Activated naive CD4-positive, alpha-beta T cell treated with anti-CD3 and anti-CD28 coated beads, Interleukin-2, amount 50 U/mL, for 72 hours (primary cell): Measurements from ENCODE around the gene CORIN. TPM values are rescaled to one million over a fixed set of nuclear protein-coding genes. Genes with fewer than 3 reads are reported as not detected.
"Not testable (repeated sequence)": the region's sequence is repeated elsewhere in the genome, so short reads cannot be mapped to it uniquely, and the experiment has no call there.

Source experiments
- ATAC-seq, 2 donors: fragments of 150-1000 bp; cut with Tn5 transposase; 2 replicates each; pipeline ENCODE4 v1.10.0; 2021; ENCODE audit warnings: mild to moderate bottlenecking in 2 of 2, moderate library complexity in 2 of 2
- DNase-seq, 2 donors: peaks; one replicate each; pipeline ENCODE4 v3.0.0; 2021 to 2022; ENCODE audit warnings: low spot score in 2 of 2
- H3K27ac Mint-ChIP-seq, 2 donors: one replicate each; pipeline ENCODE4 v1.8.0; 2022; ENCODE audit warnings: mild to moderate bottlenecking in 2 of 2, mixed read lengths in 2 of 2
- H3K36me3 Mint-ChIP-seq, 2 donors: one replicate each; pipeline ENCODE4 v1.8.0; 2022; ENCODE audit warnings: mixed read lengths in 2 of 2
- H3K9me3 Mint-ChIP-seq, 2 donors: one replicate each; pipeline ENCODE4 v1.8.0; 2022; ENCODE audit warnings: mixed read lengths in 2 of 2
- total RNA-seq, 2 donors: library from RNA; stranded (reverse); gene quantifications; one replicate each; pipeline ENCODE4 v1.2.3, GENCODE V29; 2022

The CORIN gene
- total RNA-seq, 2 donors from 2014 or later = 0.05 to 0.21 TPM

DNA sequence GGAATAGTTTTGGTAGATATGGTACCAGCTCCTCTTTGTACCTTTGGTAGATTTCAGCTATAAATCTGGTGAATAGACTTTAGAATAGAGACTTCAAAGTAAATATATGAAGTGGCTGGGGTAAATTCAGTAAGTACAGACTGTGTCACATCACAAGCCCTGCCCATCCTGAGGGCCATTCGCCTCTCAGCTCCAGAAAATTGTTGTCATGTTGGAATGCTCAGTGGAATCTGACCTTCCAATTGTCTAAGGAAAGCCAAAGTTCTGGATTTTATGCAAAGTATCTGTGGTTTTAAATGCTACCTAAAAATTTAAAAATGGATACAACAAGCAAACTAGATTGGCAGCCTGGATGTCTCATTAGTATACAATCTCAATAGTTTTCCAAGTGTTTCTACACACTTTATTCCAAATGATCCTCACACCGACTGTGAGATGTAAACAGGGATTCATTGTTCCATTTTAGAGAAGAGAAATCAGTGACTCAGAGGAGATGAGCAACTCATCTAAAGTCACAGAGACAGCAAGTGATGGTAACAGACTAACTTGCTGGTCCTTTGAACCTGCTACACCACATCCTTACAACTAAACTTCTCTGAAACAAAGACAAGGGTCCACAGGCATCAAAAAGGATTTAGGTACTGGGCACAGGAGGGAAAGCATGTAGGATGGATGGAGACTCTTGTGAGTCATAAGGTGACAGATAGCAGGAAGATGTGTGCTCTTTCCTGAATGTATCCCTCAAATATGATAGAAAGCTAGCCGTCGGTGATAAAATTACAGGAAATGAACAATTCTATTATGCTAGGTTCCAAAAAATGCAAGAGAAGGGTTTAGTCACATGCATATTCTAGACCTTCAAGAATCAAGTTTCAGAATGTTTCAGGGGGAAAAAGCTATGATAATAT lies 225.5 kb downstream of the CORIN start:
- no peak for DNase-seq
- Mint-ChIP-seq H3K9me3 (no peaks in the 10 kb centered on the region), H3K27ac (no peak overlapping the region), H3K36me3 (no peaks in the 10 kb centered on the region)
- ATAC-seq = no peak

DNA sequence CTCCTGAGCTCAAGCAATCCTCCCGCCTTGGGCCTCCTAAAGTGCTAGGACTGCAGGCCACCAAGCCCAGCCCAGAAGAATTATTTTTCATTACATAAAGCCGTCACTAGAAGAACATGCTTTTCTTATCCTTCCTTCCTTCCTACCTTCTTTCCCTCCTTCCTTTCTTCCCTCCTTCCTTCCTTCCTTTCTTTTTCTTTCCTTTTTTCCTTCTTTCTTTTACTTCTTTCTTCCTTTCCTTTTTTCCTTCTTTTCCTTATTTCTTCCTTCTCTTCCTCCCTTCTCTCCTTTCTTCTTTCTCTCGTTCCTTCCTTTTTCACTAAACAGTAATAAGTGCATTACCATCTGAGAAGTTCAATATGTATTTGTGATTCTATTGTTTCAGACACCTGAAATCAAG lies 231.4 kb downstream of the CORIN start:
- ATAC-seq (no peak), DNase-seq (no peak)
- Mint-ChIP-seq H3K27ac (no peak overlapping the region), H3K9me3 (no peaks in the 10 kb centered on the region), H3K36me3 (no peaks in the 10 kb centered on the region)

- no peak for ATAC-seq
- Mint-ChIP-seq H3K27ac (no peak overlapping the region), H3K9me3 (no peaks in the 10 kb centered on the region), H3K36me3 (no peaks in the 10 kb centered on the region)
- DNase-seq = no peak
These were observed 239.0 kb downstream of the CORIN start for GRCh38 chr4:47598896-47599295.

GRCh38 chr4:47598320-47598719 lies 239.5 kb downstream of the CORIN start:
- no peak for DNase-seq
- Mint-ChIP-seq H3K27ac (no peak overlapping the region), H3K36me3 (no peaks in the 10 kb centered on the region), H3K9me3 (no peaks in the 10 kb centered on the region)
- no peak for ATAC-seq

DNA sequence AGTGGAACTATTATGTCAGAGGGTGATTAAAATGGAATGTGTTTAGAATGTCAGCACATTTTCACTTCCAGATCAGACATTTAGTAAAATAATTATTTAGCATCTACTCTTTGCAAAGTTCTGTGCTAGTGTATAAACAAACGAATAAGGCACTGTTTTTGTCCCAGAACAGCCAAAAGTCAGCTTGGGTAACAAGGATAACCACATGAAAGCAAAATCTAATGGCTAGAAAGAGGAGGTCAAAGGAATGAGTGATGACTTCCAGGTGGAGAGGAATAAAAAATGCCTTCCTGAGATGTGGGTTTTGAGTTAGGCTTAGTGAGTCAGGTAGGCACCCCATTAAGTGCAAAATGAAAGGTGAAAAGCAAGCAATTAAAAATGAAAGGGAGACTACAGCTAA lies 240.2 kb downstream of the CORIN start:
- Mint-ChIP-seq H3K27ac (no peak overlapping the region), H3K9me3 (no peaks in the 10 kb centered on the region), H3K36me3 (no peaks in the 10 kb centered on the region)
- no peak for ATAC-seq
- no peak for DNase-seq

DNA sequence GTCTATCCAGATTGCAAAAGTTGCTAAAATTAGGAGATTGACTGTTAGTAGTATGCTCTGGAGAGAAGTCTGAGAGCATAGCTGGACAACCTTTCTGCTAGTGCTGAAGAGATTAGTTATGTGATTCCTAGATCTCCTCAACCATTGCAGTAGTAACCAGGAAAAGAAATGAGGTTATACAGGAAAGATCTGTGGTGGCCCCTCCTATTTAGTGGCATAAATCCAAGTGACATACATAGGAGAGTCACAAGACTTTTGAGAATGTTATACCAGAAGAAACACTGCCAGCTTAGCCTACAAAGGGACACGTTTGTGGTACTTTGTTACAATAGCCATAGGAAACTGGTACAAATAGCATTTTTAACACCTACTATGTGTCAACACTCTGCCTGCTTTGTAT lies 247.5 kb downstream of the CORIN start:
- Mint-ChIP-seq H3K36me3 (peaks cover 0 to 22% of the 10 kb centered on the region in 2 donors), H3K9me3 (peaks cover 0 to 5% of the 10 kb centered on the region in 2 donors), H3K27ac (no peak overlapping the region)
- no peak for DNase-seq
- no peak for ATAC-seq

- ATAC-seq = no peak
- DNase-seq = no peak
- Mint-ChIP-seq H3K36me3 (peaks cover 0 to 9% of the 10 kb centered on the region in 2 donors), H3K27ac (no peak overlapping the region), H3K9me3 (no peaks in the 10 kb centered on the region)
These were observed 258.6 kb downstream of the CORIN start for GRCh38 chr4:47579235-47579634.

DNA sequence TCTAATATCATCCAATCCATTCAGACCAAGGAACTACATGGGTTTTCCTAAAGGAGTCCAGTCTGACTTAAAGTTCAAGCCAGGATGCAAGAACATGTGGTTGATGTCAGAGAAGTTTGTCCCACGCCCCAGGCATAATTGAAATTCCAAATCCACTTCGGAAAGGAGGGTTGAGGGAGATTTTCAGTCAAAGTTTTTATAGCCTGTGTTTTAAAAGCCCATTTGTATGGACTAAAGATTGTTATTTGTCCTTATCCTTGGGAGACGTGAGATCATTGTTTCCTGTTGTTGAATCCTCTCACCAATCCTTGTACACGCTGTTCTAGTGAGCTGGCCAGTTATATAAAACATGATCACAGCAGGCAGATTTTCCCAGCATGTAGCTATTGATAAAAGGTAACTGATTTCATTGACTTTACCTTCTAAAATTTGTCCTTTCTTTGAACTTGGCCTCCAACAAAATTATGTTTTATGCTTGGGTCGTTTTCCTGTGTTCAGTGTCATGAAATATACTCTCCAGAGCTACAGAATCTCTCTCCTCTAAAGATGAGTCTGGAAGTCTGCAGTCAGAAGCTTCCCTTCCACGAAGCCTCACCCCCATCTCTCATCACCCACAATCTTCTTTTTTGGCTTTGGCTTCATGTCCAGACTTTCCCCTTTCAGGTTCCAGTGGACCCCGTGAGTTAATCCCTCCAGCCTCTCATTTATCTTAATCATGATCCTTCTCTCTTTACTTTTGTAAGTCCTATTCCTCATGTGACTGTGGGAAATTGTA lies 259.9 kb downstream of the CORIN start:
- H3K36me3 Mint-ChIP-seq = peaks cover 0 to 9% of the 10 kb centered on the region in 2 donors
- no peak overlapping the region for H3K27ac Mint-ChIP-seq
- no peak for DNase-seq
- ATAC-seq = no peak
- H3K9me3 Mint-ChIP-seq = no peaks in the 10 kb centered on the region

GRCh38 chr4:47572981-47573380 lies 264.9 kb downstream of the CORIN start:
- DNase-seq (no peak), ATAC-seq (no peak)
- Mint-ChIP-seq H3K36me3 (peaks cover 0 to 4% of the 10 kb centered on the region in 2 donors), H3K9me3 (no peaks in the 10 kb centered on the region), H3K27ac (no peak overlapping the region)

DNA sequence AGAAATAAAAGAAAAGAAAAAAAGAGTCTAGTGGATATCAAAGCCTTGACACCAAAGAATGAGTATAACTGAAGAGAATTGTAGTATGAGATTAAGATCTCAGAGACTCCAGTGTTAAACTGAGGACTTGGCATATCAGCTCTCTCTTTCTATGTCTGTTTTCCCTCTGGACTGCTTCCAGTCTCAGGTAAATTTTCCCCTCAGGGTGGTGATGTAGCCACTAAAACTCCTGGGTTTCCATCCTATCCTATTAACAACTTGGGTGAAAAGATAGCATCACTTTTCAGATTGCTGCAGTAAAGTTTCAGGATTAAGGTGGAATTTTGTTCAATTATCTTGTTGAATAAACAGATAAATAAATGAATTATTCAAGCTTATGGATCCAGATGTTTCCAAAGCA lies 267.1 kb downstream of the CORIN start:
- Mint-ChIP-seq H3K27ac (no peak overlapping the region), H3K9me3 (no peaks in the 10 kb centered on the region), H3K36me3 (no peaks in the 10 kb centered on the region)
- DNase-seq (no peak), ATAC-seq (no peak)

DNA sequence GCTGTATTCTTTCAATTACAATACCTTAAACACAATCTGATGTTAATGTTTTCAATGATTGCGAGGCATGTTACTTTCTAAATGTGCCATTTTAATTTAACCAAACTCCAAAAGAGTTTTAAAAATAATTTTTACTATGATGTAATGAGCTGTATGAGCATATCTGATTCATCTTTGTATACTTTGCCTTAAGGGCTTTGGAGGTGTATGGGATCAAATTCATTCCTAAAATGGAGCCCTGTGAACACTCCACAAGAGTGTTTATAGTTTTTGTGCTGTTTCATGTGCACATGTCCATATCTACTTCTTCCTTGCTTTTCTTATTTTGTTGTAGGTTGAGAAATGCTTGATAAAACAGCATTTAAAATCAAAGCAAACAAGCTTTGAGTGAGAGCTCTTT lies 270.4 kb downstream of the CORIN start:
- DNase-seq = no peak
- no peak overlapping the region for H3K27ac Mint-ChIP-seq

DNA sequence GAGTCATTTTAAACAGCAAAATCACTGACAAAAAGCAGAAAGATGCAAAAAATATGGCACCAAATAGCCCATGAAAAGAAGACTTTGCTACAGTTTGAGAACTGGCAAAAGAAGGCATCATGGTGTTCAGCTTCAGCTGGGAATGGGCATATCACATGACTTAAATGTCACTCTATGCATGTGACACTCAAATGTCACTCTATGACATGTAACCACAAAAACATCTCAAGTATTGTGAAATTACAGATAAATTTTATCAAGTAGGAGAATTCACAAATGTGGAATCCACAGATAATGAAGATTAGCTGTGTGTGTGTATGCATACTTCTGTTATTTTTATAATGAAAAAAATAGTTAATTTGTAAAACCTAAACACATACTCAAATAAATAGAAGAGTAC lies 270.9 kb downstream of the CORIN start:
- Mint-ChIP-seq H3K9me3 (no peaks in the 10 kb centered on the region), H3K36me3 (no peaks in the 10 kb centered on the region), H3K27ac (no peak overlapping the region)
- DNase-seq (no peak), ATAC-seq (no peak)

More for the DNA sequence above, 270.4 kb downstream of the CORIN start:
- ATAC-seq = no peak
- no peaks in the 10 kb centered on the region for H3K9me3 Mint-ChIP-seq
- H3K36me3 Mint-ChIP-seq = no peaks in the 10 kb centered on the region

- DNase-seq = no peak
- Mint-ChIP-seq H3K36me3 (no peaks in the 10 kb centered on the region), H3K27ac (no peak overlapping the region), H3K9me3 (no peaks in the 10 kb centered on the region)
- ATAC-seq = no peak
These were observed 271.3 kb downstream of the CORIN start for GRCh38 chr4:47566566-47566965.

DNA sequence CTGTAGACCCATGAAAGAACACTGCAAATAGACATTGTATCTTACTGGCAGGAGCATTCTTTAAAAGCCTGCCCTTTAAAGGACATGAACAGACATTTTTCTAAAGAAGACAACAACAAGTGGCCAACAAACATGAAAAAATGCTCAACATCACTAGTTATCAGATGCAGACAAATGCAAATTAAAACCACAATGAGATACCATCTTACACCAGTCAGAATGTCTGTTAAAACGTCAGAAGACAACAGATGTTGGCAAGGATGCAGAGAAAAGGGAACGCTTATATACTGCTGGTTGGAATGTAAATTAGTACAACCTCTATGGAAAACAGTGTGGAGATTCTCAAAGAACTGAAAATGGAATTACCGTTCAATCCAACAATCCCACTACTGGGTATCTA lies 275.6 kb downstream of the CORIN start:
- no peak overlapping the region for H3K27ac Mint-ChIP-seq
- DNase-seq = no peak
- ATAC-seq = no peak
- H3K9me3 Mint-ChIP-seq = no peaks in the 10 kb centered on the region
- no peaks in the 10 kb centered on the region for H3K36me3 Mint-ChIP-seq

GRCh38 chr4:47561331-47561730 lies 276.5 kb downstream of the CORIN start:
- Mint-ChIP-seq H3K9me3 (no peaks in the 10 kb centered on the region), H3K36me3 (no peaks in the 10 kb centered on the region), H3K27ac (no peak overlapping the region)
- ATAC-seq = no peak
- no peak for DNase-seq

- ATAC-seq (no peak), DNase-seq (no peak)
- H3K27ac Mint-ChIP-seq = no peak overlapping the region
- H3K9me3 Mint-ChIP-seq = no peaks in the 10 kb centered on the region
- no peaks in the 10 kb centered on the region for H3K36me3 Mint-ChIP-seq
These were observed 277.2 kb downstream of the CORIN start for GRCh38 chr4:47560682-47561081.

GRCh38 chr4:47557255-47557654 lies 280.6 kb downstream of the CORIN start:
- DNase-seq (no peak), ATAC-seq (no peak)
- Mint-ChIP-seq H3K9me3 (no peaks in the 10 kb centered on the region), H3K27ac (no peak overlapping the region), H3K36me3 (no peaks in the 10 kb centered on the region)

DNA sequence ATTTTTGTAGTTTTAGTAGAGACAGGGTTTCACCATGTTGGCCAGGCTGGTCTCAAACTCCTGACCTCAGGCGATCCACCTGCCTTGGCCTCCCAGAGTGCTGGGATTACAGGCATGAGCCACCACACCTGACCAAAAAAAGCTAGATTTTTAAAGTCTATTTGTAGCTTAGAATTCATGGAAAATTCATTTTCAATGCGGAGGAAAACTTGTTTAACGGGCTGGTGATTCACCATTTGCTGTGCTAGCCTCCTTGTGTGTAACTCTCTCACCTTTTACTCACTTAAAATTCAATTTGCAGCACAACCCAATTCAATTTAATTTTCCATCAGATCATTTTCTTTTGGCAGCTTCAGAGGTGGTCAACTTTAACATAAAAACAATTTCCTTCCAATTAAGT lies 281.9 kb downstream of the CORIN start:
- H3K36me3 Mint-ChIP-seq, H3K9me3 Mint-ChIP-seq, ATAC-seq, H3K27ac Mint-ChIP-seq, DNase-seq: not testable (repeated sequence)
